SH-SY5Y (cell line): ENCODE measurements around the gene PLIN4.

Experiments used
- GATA2 ChIP-seq: IDR thresholded peaks from 2 replicates; pipeline ENCODE4 v1.6.1; 2011; ENCODE audit warnings: mild to moderate bottlenecking, low read depth, low read length
- GATA3 ChIP-seq: IDR thresholded peaks from 2 replicates; pipeline ENCODE4 v1.6.1; 2011; ENCODE audit warnings: low read depth, mild to moderate bottlenecking, low read length, moderate library complexity

DNA sequence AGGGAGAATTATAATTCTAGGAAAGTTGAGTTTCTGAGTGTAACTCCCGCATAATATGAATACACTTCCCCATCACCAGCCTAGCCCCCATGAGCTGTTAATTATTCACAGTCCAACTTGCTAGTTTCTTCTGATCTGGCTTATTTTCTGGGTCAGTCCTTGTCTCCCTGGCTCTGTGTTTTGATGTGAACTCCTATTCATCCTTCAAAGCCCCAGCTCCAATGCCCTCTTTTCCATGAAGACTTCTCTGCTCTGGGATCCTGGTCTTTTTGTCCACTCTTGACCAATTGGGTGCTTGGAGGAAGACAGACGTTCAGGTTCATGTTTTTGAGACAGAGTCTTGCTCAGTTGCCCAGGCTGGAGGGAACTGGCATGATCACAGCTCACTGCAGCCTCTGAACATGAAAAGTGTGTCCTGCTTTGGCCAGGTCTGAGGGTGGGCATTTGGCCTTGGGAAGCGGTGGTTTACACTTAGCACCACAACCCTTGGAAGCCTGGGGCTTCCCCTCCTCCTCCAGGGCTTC, 20.9 kb upstream of the PLIN4 start:
- TF ChIP-seq GATA3 = no peak
- no peak for TF ChIP-seq GATA2
